ENCODE results near the gene CES5A. TPM values are rescaled to one million over a fixed set of nuclear protein-coding genes. Genes with fewer than 3 reads are reported as not detected.
A peak's percentile ranks its signal among the peaks of the same experiment; 100 is the strongest.
"Not testable (repeated sequence)": the region's sequence is repeated elsewhere in the genome, so short reads cannot be mapped to it uniquely, and the experiment has no call there.

The CES5A gene
- total RNA-seq, 4 donors from 2014 or later, result not detected

GRCh38 chr16:55834049-55834448, 41.1 kb downstream of the CES5A start:
- Histone ChIP-seq H3K36me3 (no peaks in the 10 kb centered on the region), H3K27me3 (no peaks in the 10 kb centered on the region), H3K4me1 (peaks cover 0 to 6% (median 0%) of the 10 kb centered on the region in 3 donors), H3K9me3 (no peaks in the 10 kb centered on the region), H3K4me3 (no peak overlapping the region), H3K27ac (no peak overlapping the region)
- no peak for TF ChIP-seq POLR2A (IDR thresholded peaks at IDR 0.05)
- no peak for TF ChIP-seq EP300 (IDR thresholded peaks at IDR 0.05)
- TF ChIP-seq POLR2AphosphoS5 (IDR thresholded peaks at IDR 0.05), result no peak
- TF ChIP-seq CTCF (IDR thresholded peaks at IDR 0.05), result no peak
- no peak for ATAC-seq
- WGBS, 2 donors (ENCODE audit: low coverage in 1 of 2), result 82% methylated on average over 5 to 7 of the region's 7 CpGs

- Histone ChIP-seq H3K9me3 (no peaks in the 10 kb centered on the region), H3K27me3 (no peaks in the 10 kb centered on the region), H3K4me1 (peaks cover 0 to 6% (median 0%) of the 10 kb centered on the region in 3 donors), H3K4me3 (peak within 1 kb of the TSS; percentile 1 to 33), H3K27ac (peak within 1 kb of the TSS; percentile 2 to 69 (median 51)), H3K36me3 (no peaks in the 10 kb centered on the region)
- no peak for TF ChIP-seq EP300 (IDR thresholded peaks at IDR 0.05)
- no peak for TF ChIP-seq POLR2A (IDR thresholded peaks at IDR 0.05)
- TF ChIP-seq POLR2AphosphoS5 (IDR thresholded peaks at IDR 0.05), result no peak
- 51 to 72% methylated on average over 6 to 16 of the region's 30 CpGs for WGBS, 2 donors (ENCODE audit: low coverage in 1 of 2)
- peak; percentile 62 for ATAC-seq
Observed at GRCh38 chr16:55832773-55833691, 42.1 kb downstream of the CES5A start, which contains the start of gene CES1. Gene CES1 (minus strand): TSS chr16:55833096. CDS start chr16:55833055, 41 bp downstream.

- peak overlapping the region; percentile 1 to 33 for H3K4me3 ChIP-seq
- 96% methylated on average over 5 of the region's 17 CpGs; no CpG with 5 or more reads in 1 of the 2 donors for WGBS, 2 donors (ENCODE audit: low coverage in 1 of 2)
- ATAC-seq, result no peak
- no peak for TF ChIP-seq EP300 (IDR thresholded peaks at IDR 0.05)
- no peak for TF ChIP-seq POLR2A (IDR thresholded peaks at IDR 0.05)
- TF ChIP-seq POLR2AphosphoS5 (IDR thresholded peaks at IDR 0.05), result no peak
- TF ChIP-seq CTCF (IDR thresholded peaks at IDR 0.05), result no peak
- H3K9me3 ChIP-seq, result no peaks in the 10 kb centered on the region
- H3K27ac ChIP-seq, result peak overlapping the region; percentile 2 to 69 (median 51)
- no peaks in the 10 kb centered on the region for H3K36me3 ChIP-seq
- no peaks in the 10 kb centered on the region for H3K27me3 ChIP-seq
- peaks cover 0 to 6% (median 0%) of the 10 kb centered on the region in 3 donors for H3K4me1 ChIP-seq
Observed at GRCh38 chr16:55832425-55832772, 42.8 kb downstream of the CES5A start.

- 75 to 77% methylated on average over 6 of the region's 6 CpGs for WGBS, 2 donors (ENCODE audit: low coverage in 1 of 2)
- ATAC-seq, result no peak
- peaks cover 9% of the 10 kb centered on the region for H3K27me3 ChIP-seq
- no peaks in the 10 kb centered on the region for H3K9me3 ChIP-seq
- no peak for TF ChIP-seq POLR2A (IDR thresholded peaks at IDR 0.05)
- no peak for TF ChIP-seq EP300 (IDR thresholded peaks at IDR 0.05)
- TF ChIP-seq CTCF (IDR thresholded peaks at IDR 0.05), result no peak
- TF ChIP-seq POLR2AphosphoS5 (IDR thresholded peaks at IDR 0.05), result no peak
- H3K36me3 ChIP-seq, result no peaks in the 10 kb centered on the region
- H3K4me1 ChIP-seq, result no peaks in the 10 kb centered on the region
- no peak overlapping the region for H3K27ac ChIP-seq
- no peak overlapping the region for H3K4me3 ChIP-seq
Observed at GRCh38 chr16:55830658-55831294, 44.4 kb downstream of the CES5A start.

- H3K27ac ChIP-seq, H3K9me3 ChIP-seq, H3K4me1 ChIP-seq, H3K36me3 ChIP-seq, H3K4me3 ChIP-seq, ATAC-seq: not testable (repeated sequence)
- whole genome bisulfite sequencing, 2 donors (ENCODE audit: low coverage in 1 of 2), result 87 to 92% methylated on average over 2 to 3 of the region's 3 CpGs
- H3K27me3 ChIP-seq, result peaks cover 13% of the 10 kb centered on the region
Observed at GRCh38 chr16:55829232-55829631, 45.9 kb downstream of the CES5A start.

All from gastroesophageal sphincter (tissue), 4 donors.